NCI-H1417 (cell line): ENCODE data around the gene PABPC1L.

ENCODE experiments used
- DNase-seq, 3 experiments: peaks; one replicate each; lab custom pipeline; 2025; lab: John Stamatoyannopoulos, UW

The PABPC1L gene

DNA sequence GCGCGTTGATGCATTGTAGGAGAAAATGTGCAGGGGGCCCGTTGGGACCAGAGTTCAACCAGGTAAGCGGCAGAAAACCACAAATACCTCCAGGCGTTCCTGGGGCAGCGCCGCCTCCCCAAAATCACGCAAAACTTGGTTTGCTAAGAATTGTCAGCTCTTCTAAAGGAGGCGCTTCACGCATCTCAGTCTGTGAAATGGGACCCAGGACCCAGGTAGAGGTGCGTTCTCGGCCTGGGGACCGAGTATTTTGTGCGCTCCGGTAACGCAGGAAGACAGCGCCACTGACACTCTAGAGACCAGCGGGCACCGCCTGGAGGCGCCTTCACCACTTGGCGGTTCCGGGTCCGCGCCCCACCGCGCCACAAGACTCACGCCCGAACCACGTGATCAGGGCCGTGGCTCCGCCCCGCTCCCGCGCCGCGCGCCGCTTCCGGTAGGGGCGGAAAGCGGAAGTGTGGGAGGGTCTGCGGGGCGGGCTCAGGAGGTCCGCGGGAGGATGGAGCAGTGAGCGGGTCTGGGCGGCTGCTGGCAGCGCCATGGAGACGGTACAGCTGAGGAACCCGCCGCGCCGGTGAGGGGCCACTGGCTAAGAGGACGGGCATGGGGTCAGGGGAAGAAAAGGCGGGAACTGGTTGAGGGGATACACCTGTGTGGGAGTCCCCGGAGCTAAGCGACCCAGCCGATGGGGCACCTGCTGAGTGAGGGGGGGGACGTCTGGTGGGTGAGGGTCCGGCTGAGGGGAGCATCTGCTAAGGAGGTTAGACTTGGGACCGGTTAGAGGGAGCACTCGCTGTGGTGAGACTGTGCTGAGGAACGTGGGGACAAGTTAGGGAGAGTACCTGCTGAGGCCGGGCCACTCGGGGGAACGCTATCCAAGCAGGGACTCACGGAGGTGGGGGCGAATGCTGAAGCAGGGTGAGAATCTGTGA lies 56.4 kb downstream of the PABPC1L start, which contains the start of gene STK4:
STK4 (plus strand) TSS at position 483 of the 932 bp plus-strand sequence; CDS start at position 540, 57 bp downstream.
- DNase-seq, result peak; percentile 93 to 98 (median 98)

DNA sequence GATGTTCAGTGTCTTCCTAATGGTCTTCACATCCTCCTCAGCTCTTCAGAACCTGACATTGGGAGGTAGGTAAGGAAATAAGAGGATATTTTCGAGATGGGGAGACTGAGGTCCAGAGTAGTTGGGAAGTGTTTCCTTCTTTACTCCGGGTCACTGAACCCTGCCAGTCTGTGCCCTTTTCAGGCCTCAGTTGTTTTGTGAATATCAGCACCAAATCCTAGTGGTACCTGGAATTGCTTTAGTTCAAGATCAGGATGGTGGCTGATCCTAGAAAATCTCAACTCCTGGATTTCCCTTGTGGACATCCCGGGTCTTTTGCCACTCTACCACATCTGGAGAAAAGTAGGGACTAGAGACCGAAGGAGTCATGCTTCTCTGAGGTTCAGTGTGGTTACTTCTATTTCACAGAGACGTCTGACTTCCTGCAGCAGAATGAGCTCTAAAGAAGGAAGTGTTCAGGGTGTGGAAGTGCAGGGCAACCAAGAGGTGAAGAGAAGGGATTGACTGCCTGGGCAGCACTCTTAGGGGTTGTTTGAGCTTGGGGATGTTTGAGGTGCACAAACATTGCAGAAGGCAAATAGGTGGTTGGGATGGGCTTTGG lies 57.4 kb downstream of the PABPC1L start:
- DNase-seq, result peak in 1 of 3 experiments; percentile 39

DNA sequence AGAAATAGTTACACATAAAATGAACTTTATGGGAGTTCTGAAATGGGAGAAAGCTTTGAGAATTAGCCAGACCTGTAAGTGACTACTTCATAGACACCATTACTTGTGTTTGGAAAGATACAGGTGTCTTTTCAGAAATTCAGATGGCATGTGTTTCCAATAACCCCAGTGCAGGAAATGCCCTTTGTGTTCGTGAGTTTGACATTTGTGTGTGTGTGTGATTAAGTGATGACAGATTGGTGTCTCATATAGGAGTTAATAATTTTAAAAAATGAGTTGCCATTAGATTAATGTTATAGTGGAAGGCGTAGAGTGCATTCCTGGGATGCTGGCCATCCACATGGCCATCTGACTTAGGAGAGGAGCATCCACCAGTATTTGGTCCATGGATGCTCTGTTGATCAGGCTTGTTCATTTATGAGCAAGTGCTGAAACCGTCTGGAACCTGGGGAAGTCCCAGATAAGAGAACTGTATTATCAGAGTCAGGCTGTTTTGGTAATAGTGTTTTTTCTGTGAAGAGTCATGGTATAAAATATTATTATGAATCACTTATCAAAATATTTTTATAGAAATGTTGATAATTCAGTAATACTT lies 59.5 kb downstream of the PABPC1L start:
- DNase-seq, result no peak

DNA sequence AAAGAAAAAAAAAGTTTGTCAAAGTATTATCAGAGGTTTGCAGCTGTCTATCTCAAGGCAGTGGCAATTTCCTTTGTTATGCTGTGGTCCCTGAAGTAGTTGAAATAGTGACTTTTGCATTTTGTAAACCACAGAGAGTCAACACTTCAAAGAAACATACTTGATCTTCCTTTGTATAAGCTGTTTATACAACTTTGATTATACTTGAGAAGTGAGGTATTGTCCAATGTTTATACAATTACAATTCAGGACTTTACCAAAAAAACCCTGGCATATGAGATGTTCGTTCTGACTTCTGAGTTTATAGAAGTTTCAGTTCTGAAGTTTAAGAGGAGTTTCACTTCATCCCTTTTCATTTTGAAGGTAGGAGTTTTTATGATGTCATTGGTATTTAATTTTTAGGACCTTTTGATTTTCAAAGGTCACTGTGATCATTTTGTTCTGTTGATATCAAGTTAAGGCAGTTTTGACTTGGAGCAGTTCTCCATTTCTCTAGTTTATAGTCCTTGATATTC lies 60.4 kb downstream of the PABPC1L start:
- DNase-seq, result no peak

DNA sequence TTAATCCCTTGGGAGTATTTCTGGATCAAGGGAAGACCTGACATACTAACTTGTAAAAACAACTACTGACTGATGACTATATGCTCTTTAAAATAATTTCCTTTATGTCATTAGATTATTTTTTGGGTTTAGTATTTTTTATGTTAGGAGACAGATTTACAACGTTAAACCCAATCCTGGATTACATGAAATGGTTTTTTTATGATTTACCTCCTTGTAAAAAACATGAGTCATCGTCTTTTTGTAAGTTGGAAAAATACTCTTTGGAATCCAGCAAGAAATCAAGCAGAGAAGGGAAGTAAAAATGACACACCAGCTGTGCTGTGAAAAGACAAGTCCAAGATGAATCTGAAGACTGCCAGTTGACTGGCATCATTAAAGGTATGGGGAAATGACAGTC lies 63.2 kb downstream of the PABPC1L start:
- no peak for DNase-seq

DNA sequence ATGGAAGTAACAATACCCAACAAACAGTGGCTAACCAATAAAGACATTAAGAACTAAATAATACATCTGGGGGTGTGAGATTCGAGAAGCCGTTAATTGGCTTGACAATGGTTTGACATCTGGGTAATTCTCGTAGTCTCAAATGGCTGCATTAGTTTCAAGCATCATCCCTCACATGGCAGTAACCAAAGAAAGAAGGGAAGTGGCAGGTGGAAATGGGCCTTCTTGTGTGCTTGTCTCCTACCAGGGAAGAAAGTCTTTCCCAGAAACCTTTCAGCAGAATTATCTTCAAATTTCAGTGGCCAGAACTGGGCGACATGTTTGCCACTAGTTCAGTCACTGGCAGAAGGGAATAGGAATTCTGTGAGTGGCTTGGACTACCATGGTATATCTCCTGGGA lies 66.8 kb downstream of the PABPC1L start:
- no peak for DNase-seq

DNA sequence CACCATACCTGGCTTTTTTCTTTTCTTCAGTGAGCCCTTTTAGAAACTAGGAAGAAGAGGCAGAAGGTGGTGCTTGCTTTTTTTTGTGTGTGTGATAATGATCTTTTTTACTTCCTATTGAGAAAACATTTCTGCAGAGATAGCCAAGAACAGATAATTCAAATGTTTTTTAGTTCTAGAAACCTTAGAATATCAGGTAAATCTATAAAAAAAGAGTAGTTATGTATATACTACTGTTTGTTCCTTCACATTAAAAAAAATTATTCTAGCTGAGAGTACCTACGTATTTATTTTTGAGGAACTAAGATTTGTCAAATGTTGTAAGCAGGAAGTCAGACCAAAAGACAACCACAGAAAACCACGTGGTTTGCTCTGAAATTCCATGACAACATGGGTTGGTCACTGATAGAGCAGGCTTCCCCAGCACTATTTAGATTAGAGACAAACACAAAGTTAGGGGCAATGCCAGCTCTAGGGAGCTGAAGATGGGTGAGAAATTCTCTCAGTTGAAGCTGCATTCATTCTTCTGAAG lies 69.3 kb downstream of the PABPC1L start:
- no peak for DNase-seq

DNA sequence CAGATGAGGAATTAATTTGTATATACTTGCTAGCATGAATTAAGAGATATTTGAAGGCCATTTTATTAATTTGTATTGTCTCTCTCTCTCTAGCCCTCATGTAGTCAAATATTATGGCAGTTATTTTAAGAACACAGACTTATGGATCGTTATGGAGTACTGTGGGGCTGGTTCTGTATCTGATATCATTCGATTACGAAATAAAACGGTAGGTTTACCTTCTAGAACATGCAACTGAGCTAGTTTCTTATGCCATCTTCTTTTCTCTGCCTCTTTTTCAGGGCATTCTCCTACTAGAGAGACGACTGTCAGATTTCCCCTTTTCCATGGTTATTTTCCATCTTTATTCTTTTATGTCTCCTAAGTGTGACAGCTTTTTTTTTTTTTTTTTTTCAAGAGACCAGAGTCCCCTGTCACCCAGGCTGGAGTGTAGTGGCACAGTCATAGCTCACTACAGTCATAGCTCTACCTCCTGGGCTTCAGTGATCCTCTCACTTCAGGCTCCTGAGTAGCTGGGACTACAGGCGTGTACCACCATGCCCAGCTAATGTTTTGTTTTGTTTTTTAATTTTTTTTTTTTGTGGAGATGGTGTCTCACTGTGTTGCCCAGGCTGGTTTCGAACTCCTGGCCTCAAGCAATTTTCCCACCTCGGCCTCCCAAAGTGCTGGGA lies 72.0 kb downstream of the PABPC1L start:
- DNase-seq, result no peak

DNA sequence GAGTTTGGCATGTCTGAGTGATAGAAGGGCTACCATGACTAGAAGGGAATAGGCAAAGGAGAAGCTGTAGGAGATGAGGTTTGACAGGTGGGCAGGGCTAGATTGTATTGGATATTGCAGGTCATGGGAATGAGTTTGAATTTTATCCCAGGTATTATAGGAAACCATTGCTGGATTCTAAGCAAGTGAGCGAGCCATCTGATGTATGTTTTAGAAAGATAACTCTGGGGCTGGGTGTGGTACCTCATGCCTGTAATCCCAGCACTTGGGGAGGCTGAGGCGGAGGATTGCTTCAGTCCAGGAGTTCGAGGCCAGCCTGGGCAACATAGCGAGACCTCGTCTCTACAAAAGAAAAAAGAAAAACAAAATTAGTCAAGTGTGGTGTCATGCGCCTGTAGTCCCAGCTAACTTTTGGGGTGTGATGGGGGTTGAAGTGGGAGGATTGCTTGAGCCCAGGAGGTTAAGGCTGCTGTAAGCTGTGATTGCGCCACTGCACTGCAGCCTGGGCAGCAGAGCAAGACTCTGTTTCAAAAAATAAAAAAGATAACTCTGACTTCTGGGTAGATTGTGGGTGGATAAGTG lies 73.3 kb downstream of the PABPC1L start:
- no peak for DNase-seq

DNA sequence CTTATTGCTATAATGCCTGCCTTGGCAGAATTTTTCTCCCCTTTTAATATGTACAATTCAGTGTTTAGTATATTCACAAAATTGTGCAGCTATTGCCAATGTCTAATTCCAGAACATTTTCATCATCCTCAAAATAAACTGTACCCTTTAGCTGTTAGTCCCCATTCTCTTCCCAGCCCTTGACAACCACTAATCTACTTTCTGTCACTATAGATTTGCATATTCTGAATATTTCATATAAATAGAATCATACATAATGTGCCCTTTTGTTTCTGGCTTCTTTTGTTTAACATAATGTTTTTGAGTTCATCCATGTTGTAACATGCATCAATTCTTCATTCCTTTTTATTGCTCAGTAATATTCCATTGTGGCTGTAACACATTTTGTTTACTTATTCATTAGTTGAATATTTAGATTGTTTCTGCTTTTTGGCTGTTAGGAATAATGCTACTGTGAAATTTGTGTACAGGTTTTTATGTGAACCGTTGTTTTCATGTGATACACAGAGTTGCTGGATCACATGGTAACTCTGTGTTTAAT lies 78.8 kb downstream of the PABPC1L start:
- DNase-seq, result no peak
